CD4-positive, alpha-beta memory T cell (primary cell): Measurements from ENCODE around the gene ZC3H18. TPM values are rescaled to one million over a fixed set of nuclear protein-coding genes. Genes with fewer than 3 reads are reported as not detected.

Experiments used
- CTCF ChIA-PET: fragments of 350-600 bp; sonication (Branson Sonifier 250); formaldehyde crosslinking; loops from one replicate; lab custom pipeline; 2021; ENCODE audit warnings: inconsistent platforms; ENCODE audit not compliant: partially characterized antibody; lab: Charles Lee
- POLR2A ChIA-PET: fragments of 350-600 bp; sonication (Branson Sonifier 250); formaldehyde crosslinking; loops from one replicate; lab custom pipeline; 2021; ENCODE audit not compliant: partially characterized antibody; lab: Charles Lee
- DNase-seq, 5 donors: peaks; one replicate each; pipeline versions ENCODE4 v3.0.0 to v3.0.0-alpha.2; 2020 to 2022; ENCODE audit warnings: mixed read lengths in 1 of 5
- H3K27ac ChIP-seq: one replicate; pipeline ENCODE4 v1.7.0; 2013; ENCODE audit warnings: low read depth, low read length
- H3K27me3 ChIP-seq: 2 replicates; pipeline ENCODE4 v1.7.0; 2013; ENCODE audit warnings: mild to moderate bottlenecking, low read length, moderate library complexity; ENCODE audit not compliant: insufficient read depth
- H3K36me3 ChIP-seq: 2 replicates; pipeline ENCODE4 v1.7.0; 2013; ENCODE audit warnings: mild to moderate bottlenecking, low read length, moderate library complexity; ENCODE audit not compliant: insufficient read depth
- H3K4me1 ChIP-seq: 2 replicates; pipeline ENCODE4 v1.7.0; 2013; ENCODE audit warnings: mild to moderate bottlenecking, low read length, moderate library complexity; ENCODE audit not compliant: insufficient read depth
- H3K4me3 ChIP-seq, 2 donors: one replicate each; pipeline ENCODE4 v1.7.0; 2013; ENCODE audit warnings: low read length in 2 of 2, mild to moderate bottlenecking in 1 of 2
- H3K9me3 ChIP-seq, 2 donors: one replicate each; pipeline ENCODE4 v1.7.0; 2013; ENCODE audit warnings: low read length in 2 of 2, control low read depth in 1 of 2; ENCODE audit not compliant: control insufficient read depth in 1 of 2
- H3K27ac Mint-ChIP-seq, 7 donors: one replicate each; pipeline ENCODE4 v1.8.0; 2020 to 2021; ENCODE audit warnings: mixed read lengths in 7 of 7, mild to moderate bottlenecking in 6 of 7, inconsistent platforms in 3 of 7, moderate library complexity in 3 of 7
- H3K27me3 Mint-ChIP-seq, 2 donors: one replicate each; pipeline ENCODE4 v1.8.0; 2020 to 2021; ENCODE audit warnings: mixed read lengths in 2 of 2
- H3K36me3 Mint-ChIP-seq, 2 donors: one replicate each; pipeline ENCODE4 v1.8.0; 2020 to 2021; ENCODE audit warnings: mixed read lengths in 2 of 2, inconsistent platforms in 1 of 2, mild to moderate bottlenecking in 1 of 2
- H3K4me1 Mint-ChIP-seq, 4 donors: one replicate each; pipeline ENCODE4 v1.8.0; 2020 to 2021; ENCODE audit warnings: mixed read lengths in 4 of 4, mild to moderate bottlenecking in 1 of 4
- H3K4me3 Mint-ChIP-seq, 8 donors: one replicate each; pipeline ENCODE4 v1.8.0; 2020 to 2021; ENCODE audit warnings: mixed read lengths in 8 of 8, mild to moderate bottlenecking in 7 of 8, moderate library complexity in 6 of 8, inconsistent platforms in 3 of 8
- H3K9me3 Mint-ChIP-seq, 8 donors: one replicate each; pipeline ENCODE4 v1.8.0; 2020 to 2021; ENCODE audit warnings: mixed read lengths in 8 of 8, mild to moderate bottlenecking in 5 of 8, inconsistent platforms in 3 of 8, moderate library complexity in 1 of 8
- intact Hi-C: fragments of 100-400 bp; cut with micrococcal nuclease; formaldehyde crosslinking; loops from one replicate; pipeline ENCODE4 v1.15.1; 2023
- polyA plus RNA-seq, 2 donors: library from polyadenylated mRNA; unstranded; fragments of 300-500 nt; fragmentation: Illumina TruSeq; gene quantifications; one replicate each; pipeline ENCODE4 v1.2.3, GENCODE V29; 2021
- total RNA-seq, 2 experiments: library from RNA; stranded (reverse); gene quantifications; one replicate each; pipeline ENCODE4 v1.2.3, GENCODE V29; 2021

The ZC3H18 gene
- total and polyA plus RNA-seq, 4 experiments from 2014 or later: 3.0 to 91.5 (median 54.0) TPM

DNA sequence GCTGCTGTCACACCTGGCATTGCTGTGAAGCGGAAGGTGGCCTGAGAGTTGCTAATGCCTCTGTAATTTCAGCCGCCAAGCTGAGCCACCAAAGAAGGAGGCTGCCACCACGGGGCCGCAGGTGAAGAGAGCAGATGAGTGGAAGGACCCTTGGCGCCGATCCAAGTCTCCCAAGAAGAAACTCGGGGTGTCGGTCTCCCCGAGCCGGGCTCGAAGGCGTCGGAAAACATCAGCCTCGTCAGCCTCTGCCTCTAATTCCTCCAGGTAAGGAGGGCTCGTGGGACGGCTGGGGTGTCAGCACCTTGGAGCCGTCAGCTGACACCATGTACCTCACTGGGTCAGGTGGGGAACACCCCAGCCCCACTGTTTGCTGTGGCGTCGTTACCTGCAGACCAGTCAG is 51.9 kb downstream of the ZC3H18 start:
- H3K27ac ChIP-seq: peak overlapping the region; percentile 16
- H3K4me1 ChIP-seq: peaks cover 45% of the 10 kb centered on the region
- H3K36me3 ChIP-seq: peaks cover 50% of the 10 kb centered on the region
- ChIA-PET CTCF (no interaction called here), POLR2A (interaction anchor here (1.0 to 3.2 kb wide), 3 partner anchors 11 to 81 kb away, joined by 3 to 73 read pairs (median 4); partner anchors contain the start of genes CTU2 and RNF166)
- Mint-ChIP-seq H3K27ac (peak overlapping the region; percentile 70 to 100 (median 90)), H3K36me3 (peaks cover 32 to 56% of the 10 kb centered on the region in 2 donors), H3K4me1 (peaks cover 16 to 48% (median 28%) of the 10 kb centered on the region in 4 donors), H3K9me3 (peaks cover 0 to 2% (median 0%) of the 10 kb centered on the region in 8 donors), H3K27me3 (peaks cover 0 to 1% of the 10 kb centered on the region in 2 donors), H3K4me3 (no peak overlapping the region)
- no peaks in the 10 kb centered on the region for H3K9me3 ChIP-seq
- H3K27me3 ChIP-seq: no peaks in the 10 kb centered on the region
- no peak overlapping the region for H3K4me3 ChIP-seq
- intact Hi-C loops: no loop called here
- peak in 1 of 5 donors; percentile 23 for DNase-seq

DNA sequence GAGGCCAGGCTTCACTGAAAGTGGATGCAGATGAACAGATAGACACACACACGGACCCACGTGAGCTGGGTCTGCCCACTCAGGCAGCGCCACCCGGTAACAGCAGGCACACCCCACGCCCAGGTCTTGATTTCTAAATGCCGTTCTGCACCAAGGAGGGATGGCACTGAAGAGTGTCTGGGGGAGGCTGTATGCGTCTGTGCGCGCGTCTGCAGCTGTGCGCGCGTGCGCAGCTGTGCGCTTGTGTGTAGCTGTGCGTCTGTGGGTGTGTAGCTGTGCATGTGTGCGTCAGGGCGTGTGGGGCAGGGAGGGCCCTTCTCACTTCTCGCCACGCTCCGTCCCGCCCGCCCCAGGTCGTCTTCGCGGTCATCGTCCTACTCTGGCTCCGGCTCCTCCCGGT is 52.7 kb downstream of the ZC3H18 start:
- ChIA-PET CTCF (no interaction called here), POLR2A (interaction anchor here (1.0 to 1.4 kb wide), 2 partner anchors 11 to 17 kb away, joined by 4 read pairs; no protein-coding TSS in a partner anchor)
- no peaks in the 10 kb centered on the region for H3K27me3 ChIP-seq

GRCh38 chr16:88623858-88624257 is 53.7 kb downstream of the ZC3H18 start:
- DNase-seq: peak in 1 of 5 donors; percentile 23
- Histone ChIP-seq H3K4me3 (no peak overlapping the region), H3K27me3 (no peaks in the 10 kb centered on the region), H3K9me3 (no peaks in the 10 kb centered on the region), H3K27ac (no peak overlapping the region), H3K36me3 (peaks cover 40% of the 10 kb centered on the region), H3K4me1 (peaks cover 32% of the 10 kb centered on the region)
- Mint-ChIP-seq H3K4me1 (peaks cover 14 to 38% (median 21%) of the 10 kb centered on the region in 4 donors), H3K27me3 (peaks cover 0 to 1% of the 10 kb centered on the region in 2 donors), H3K27ac (peak overlapping the region in 4 of 7 donors; percentile 22 to 84 (median 67)), H3K36me3 (peaks cover 32 to 55% of the 10 kb centered on the region in 2 donors), H3K4me3 (no peak overlapping the region), H3K9me3 (peaks cover 0 to 2% (median 0%) of the 10 kb centered on the region in 8 donors)
- CTCF ChIA-PET: no interaction called here
- POLR2A ChIA-PET: interaction anchor here (2.2 kb wide), 1 partner anchor 9 kb away, joined by 6 read pairs; no protein-coding TSS in a partner anchor
- intact Hi-C loops: no loop called here

More for the DNA sequence above, 52.7 kb downstream of the ZC3H18 start:
- Mint-ChIP-seq H3K4me3 (peak overlapping the region in 1 of 8 donors; percentile 59), H3K36me3 (peaks cover 32 to 54% of the 10 kb centered on the region in 2 donors), H3K4me1 (peaks cover 14 to 48% (median 26%) of the 10 kb centered on the region in 4 donors), H3K9me3 (peaks cover 0 to 2% (median 0%) of the 10 kb centered on the region in 8 donors), H3K27ac (peak overlapping the region; percentile 8 to 88 (median 75)), H3K27me3 (peaks cover 0 to 1% of the 10 kb centered on the region in 2 donors)
- Histone ChIP-seq H3K27ac (no peak overlapping the region), H3K4me1 (peaks cover 42% of the 10 kb centered on the region), H3K4me3 (no peak overlapping the region), H3K9me3 (no peaks in the 10 kb centered on the region), H3K36me3 (peaks cover 48% of the 10 kb centered on the region)
- intact Hi-C loops: no loop called here
- DNase-seq: peak in 1 of 5 donors; percentile 35

- peaks cover 11 to 32% (median 16%) of the 10 kb centered on the region in 4 donors for H3K4me1 Mint-ChIP-seq
Observed at GRCh38 chr16:88624481-88624880, 54.3 kb downstream of the ZC3H18 start.

DNA sequence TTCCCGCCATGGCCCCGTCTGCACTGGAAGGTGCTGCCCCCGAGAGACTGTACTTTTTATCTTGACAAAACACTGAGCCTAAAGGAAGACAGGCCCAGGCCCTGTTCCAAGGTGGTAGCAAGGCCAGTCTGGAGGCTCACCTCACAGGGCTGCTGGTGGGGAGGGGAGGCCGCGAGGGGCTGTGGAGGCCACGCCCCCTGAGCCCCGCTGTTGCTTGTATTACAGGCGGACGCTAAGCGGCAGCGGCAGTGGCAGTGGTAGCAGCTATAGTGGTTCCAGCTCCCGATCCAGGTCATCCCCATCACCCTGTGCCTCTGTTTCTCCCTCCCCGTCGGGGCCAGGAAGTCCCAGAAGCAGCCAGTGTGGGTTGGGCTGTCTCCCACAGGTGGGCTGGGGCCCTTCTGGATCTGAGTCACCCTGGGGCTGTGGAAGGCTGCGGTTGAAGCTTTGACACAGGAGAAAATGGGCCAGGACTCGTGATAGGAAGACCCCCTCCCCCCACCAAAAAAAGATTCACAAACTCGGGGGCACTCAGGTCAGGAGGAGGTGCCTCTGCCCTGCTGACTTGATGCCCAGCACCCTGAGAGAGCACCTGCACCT is 54.9 kb downstream of the ZC3H18 start:
- H3K4me3 ChIP-seq: no peak overlapping the region
- no peak overlapping the region for H3K27ac ChIP-seq
- CTCF ChIA-PET: no interaction called here
- intact Hi-C loops: no loop called here
- no peak overlapping the region for H3K4me3 Mint-ChIP-seq
- no peaks in the 10 kb centered on the region for H3K27me3 Mint-ChIP-seq
- peaks cover 47% of the 10 kb centered on the region for H3K36me3 ChIP-seq
- no peaks in the 10 kb centered on the region for H3K9me3 Mint-ChIP-seq
- peaks cover 26 to 51% of the 10 kb centered on the region in 2 donors for H3K36me3 Mint-ChIP-seq
- POLR2A ChIA-PET: interaction anchor here (1.3 to 2.2 kb wide), 2 partner anchors 8 to 12 kb away, joined by 3 to 6 read pairs; no protein-coding TSS in a partner anchor
- DNase-seq: peak in 1 of 5 donors; percentile 32
- H3K4me1 ChIP-seq: peaks cover 20% of the 10 kb centered on the region
- peaks cover 5 to 26% (median 10%) of the 10 kb centered on the region in 4 donors for H3K4me1 Mint-ChIP-seq
- no peaks in the 10 kb centered on the region for H3K27me3 ChIP-seq
- peak overlapping the region in 4 of 7 donors; percentile 15 to 80 (median 54) for H3K27ac Mint-ChIP-seq
- no peaks in the 10 kb centered on the region for H3K9me3 ChIP-seq

More at GRCh38 chr16:88624481-88624880, 54.3 kb downstream of the ZC3H18 start:
- peak in 1 of 5 donors; percentile 29 for DNase-seq
- peaks cover 26% of the 10 kb centered on the region for H3K4me1 ChIP-seq
- POLR2A ChIA-PET: interaction anchor here (1.3 to 2.2 kb wide), 2 partner anchors 9 to 13 kb away, joined by 3 to 6 read pairs; no protein-coding TSS in a partner anchor
- intact Hi-C loops: no loop called here
- no peaks in the 10 kb centered on the region for H3K9me3 ChIP-seq
- peaks cover 41% of the 10 kb centered on the region for H3K36me3 ChIP-seq
- CTCF ChIA-PET: no interaction called here
- peaks cover 0 to 2% (median 0%) of the 10 kb centered on the region in 8 donors for H3K9me3 Mint-ChIP-seq
- peaks cover 0 to 1% of the 10 kb centered on the region in 2 donors for H3K27me3 Mint-ChIP-seq
- H3K27ac ChIP-seq: no peak overlapping the region
- H3K4me3 ChIP-seq: no peak overlapping the region
- H3K36me3 Mint-ChIP-seq: peaks cover 32 to 53% of the 10 kb centered on the region in 2 donors
- no peaks in the 10 kb centered on the region for H3K27me3 ChIP-seq
- no peak overlapping the region for H3K4me3 Mint-ChIP-seq
- H3K27ac Mint-ChIP-seq: peak overlapping the region in 1 of 7 donors; percentile 70

GRCh38 chr16:88626646-88627045 is 56.4 kb downstream of the ZC3H18 start:
- Histone ChIP-seq H3K27ac (no peak overlapping the region), H3K4me1 (peaks cover 7% of the 10 kb centered on the region), H3K4me3 (no peak overlapping the region), H3K27me3 (no peaks in the 10 kb centered on the region), H3K9me3 (no peaks in the 10 kb centered on the region), H3K36me3 (peaks cover 47% of the 10 kb centered on the region)
- peak overlapping the region in 1 of 8 donors; percentile 26 for H3K4me3 Mint-ChIP-seq
- intact Hi-C loops: no loop called here
- ChIA-PET POLR2A (no interaction called here), CTCF (no interaction called here)
- DNase-seq: peak in 1 of 5 donors; percentile 24
- peaks cover 30 to 54% of the 10 kb centered on the region in 2 donors for H3K36me3 Mint-ChIP-seq
- peaks cover 0 to 16% (median 3%) of the 10 kb centered on the region in 4 donors for H3K4me1 Mint-ChIP-seq
- peak overlapping the region in 5 of 7 donors; percentile 6 to 90 (median 35) for H3K27ac Mint-ChIP-seq
- no peaks in the 10 kb centered on the region for H3K9me3 Mint-ChIP-seq
- H3K27me3 Mint-ChIP-seq: no peaks in the 10 kb centered on the region
